HepG2 (cell line): ENCODE measurements around the gene PPM1M. TPM values are rescaled to one million over a fixed set of nuclear protein-coding genes. Genes with fewer than 3 reads are reported as not detected.

ENCODE experiments used
- FOXA1 ChIP-seq, 2 experiments: fragments of 450-650 bp in 1 of 2; sonication (generic) in 1 of 2; formaldehyde crosslinking in 1 of 2; IDR thresholded peaks; 2 replicates each; pipeline versions ENCODE4 v1.4.0 to v1.6.1; 2016 to 2020; ENCODE audit warnings: missing genetic modification reagents in 1 of 2
- FOXP4 ChIP-seq: sonication (generic); formaldehyde crosslinking; IDR thresholded peaks from 2 replicates; pipeline ENCODE4 v1.4.0; 2020; ENCODE audit warnings: missing genetic modification reagents
- HDAC1 ChIP-seq: sonication (generic); formaldehyde crosslinking; IDR thresholded peaks from 2 replicates; pipeline ENCODE4 v1.5.1; 2020; ENCODE audit warnings: mild to moderate bottlenecking, missing genetic modification reagents
- HMGXB4 ChIP-seq, 2 experiments: sonication (generic) in 1 of 2; formaldehyde crosslinking in 1 of 2; IDR thresholded peaks; 2 replicates each; pipeline versions ENCODE4 v1.4.0 to v1.6.1; 2018 to 2020; ENCODE audit warnings: missing genetic modification reagents in 2 of 2, borderline replicate concordance in 1 of 2, low read depth in 1 of 2, mild to moderate bottlenecking in 1 of 2, missing biosample characterization in 1 of 2
- HOXD1 ChIP-seq: sonication (generic); formaldehyde crosslinking; IDR thresholded peaks from 2 replicates; pipeline ENCODE4 v1.5.0; 2020; ENCODE audit warnings: missing genetic modification reagents
- IRF9 ChIP-seq: sonication (generic); formaldehyde crosslinking; IDR thresholded peaks from 2 replicates; pipeline ENCODE4 v1.8.0; 2022; ENCODE audit warnings: missing genetic modification reagents, mild to moderate bottlenecking, borderline replicate concordance
- KMT2A ChIP-seq: sonication (generic); formaldehyde crosslinking; IDR thresholded peaks from 2 replicates; pipeline ENCODE4 v1.4.0; 2020; ENCODE audit warnings: missing genetic modification reagents
- MBNL3 ChIP-seq: fragments of 250-450 bp; sonication (Bioruptor Pico); conservative IDR thresholded peaks from 2 replicates; pipeline ENCODE4 v1.8.0; 2022; ENCODE audit warnings: mild to moderate bottlenecking, inconsistent platforms
- PATZ1 ChIP-seq: sonication (generic); formaldehyde crosslinking; IDR thresholded peaks from 2 replicates; pipeline ENCODE4 v1.4.0; 2020; ENCODE audit warnings: missing genetic modification reagents
- RAD21 ChIP-seq: fragments of 450-650 bp; formaldehyde crosslinking; IDR thresholded peaks from 2 replicates; pipeline ENCODE4 v1.5.0; 2020; ENCODE audit warnings: mild to moderate bottlenecking
- TARDBP ChIP-seq: sonication (generic); formaldehyde crosslinking; IDR thresholded peaks from 2 replicates; pipeline ENCODE4 v1.8.0; 2022; ENCODE audit warnings: mild to moderate bottlenecking, missing genetic modification reagents
- TBL1XR1 ChIP-seq: fragments of 150-350 bp; IDR thresholded peaks from 2 replicates; pipeline ENCODE4 v1.6.1; 2014; ENCODE audit warnings: borderline replicate concordance, low read length; ENCODE audit not compliant: partially characterized antibody
- TCF7L2 ChIP-seq: IDR thresholded peaks from 2 replicates; pipeline ENCODE4 v1.6.1; 2011; ENCODE audit warnings: mild to moderate bottlenecking, low read depth, low read length, moderate library complexity
- ZFY ChIP-seq: sonication (generic); formaldehyde crosslinking; IDR thresholded peaks from 2 replicates; pipeline ENCODE4 v1.4.0; 2020; ENCODE audit warnings: missing genetic modification reagents
- ZNF710 ChIP-seq: sonication (generic); formaldehyde crosslinking; IDR thresholded peaks from 2 replicates; pipeline ENCODE4 v1.5.0; 2020; ENCODE audit warnings: mild to moderate bottlenecking, missing genetic modification reagents, borderline replicate concordance
- ZNF800 ChIP-seq: sonication (generic); formaldehyde crosslinking; IDR thresholded peaks from 2 replicates; pipeline ENCODE4 v1.4.0; 2020; ENCODE audit warnings: missing genetic modification reagents
- ZNF83 ChIP-seq: sonication (generic); formaldehyde crosslinking; IDR thresholded peaks from 2 replicates; pipeline ENCODE4 v1.4.0; 2020; ENCODE audit warnings: missing genetic modification reagents, mild to moderate bottlenecking, borderline replicate concordance
- polyA plus RNA-seq, 8 experiments: library from polyadenylated mRNA; depleted of rRNA in 3 of 8; stranded (reverse) in 7 of 8; unstranded in 1 of 8; fragments of >200 nt; fragmentation: Illumina TruSeq in 4 of 8; extraction: Trizol in 4 of 8; gene quantifications; 2 replicates each; pipeline versions ENCODE4 v1.2.1 to v1.2.3, GENCODE V29; 2011 to 2016; ENCODE audit warnings: low read depth in 4 of 8, missing spikeins in 1 of 8, mixed read lengths in 1 of 8; ENCODE audit not compliant: insufficient read depth in 1 of 8
- total RNA-seq, 5 experiments: library from RNA; depleted of rRNA; stranded (reverse); fragments of >200 nt; fragmentation: Illumina TruSeq; extraction: Trizol; gene quantifications; 2 replicates each; pipeline ENCODE4 v1.2.3, GENCODE V29; 2016; ENCODE audit warnings: low read depth in 1 of 5

The PPM1M gene
- total and polyA plus RNA-seq, 2 of the 13 experiments (the other 11 are each of a cell fraction or from before 2014, with no cell fraction given): 2.5 to 5.9 TPM

- 0 out of 2 replicates have a peak, but pooled peaks have one; percentile 41 for TF ChIP-seq ZNF710 (CRISPR knock-in tag)
- TF ChIP-seq MBNL3 (CRISPR knock-in tag): no peak
- TF ChIP-seq FOXA1 (IDR thresholded peaks at IDR 0.05): no peak
- TF ChIP-seq FOXA1 (CRISPR knock-in tag; IDR thresholded peaks at IDR 0.05): peak; percentile 13; the same call in 1 of the 2 replicates
- no peak for TF ChIP-seq TCF7L2
- TF ChIP-seq HOXD1 (CRISPR knock-in tag): peak; percentile 87
- no peak for TF ChIP-seq HDAC1 (CRISPR knock-in tag)
- TF ChIP-seq RAD21 (CRISPR knock-in tag): peak; percentile 9; the same call in 1 of the 2 replicates
- peak; percentile 61; the same call in 1 of the 2 replicates for TF ChIP-seq FOXP4
- 0 out of 2 replicates have a peak, but pooled peaks have one; percentile 69 for TF ChIP-seq ZNF83 (CRISPR knock-in tag)
- TF ChIP-seq HMGXB4 (CRISPR knock-in tag; IDR thresholded peaks at IDR 0.05; ENCODE audit: borderline replicate concordance in 1 of 2, low read depth in 1 of 2): peak in 1 of 2 experiments; percentile 59; a peak in 2 of 4 replicates
- TF ChIP-seq IRF9 (CRISPR knock-in tag): 0 out of 2 replicates have a peak, but pooled peaks have one; percentile 59
- TF ChIP-seq PATZ1: peak; percentile 92
- peak; percentile 56; the same call in 1 of the 2 replicates for TF ChIP-seq ZNF800
- peak; percentile 79 for TF ChIP-seq ZFY (CRISPR knock-in tag)
- TF ChIP-seq TARDBP (CRISPR knock-in tag): no peak
- peak; percentile 65; the same call in 1 of the 2 replicates for TF ChIP-seq KMT2A (CRISPR knock-in tag)
- no peak for TF ChIP-seq TBL1XR1
Observed at GRCh38 chr3:52278510-52279069, 33.0 kb downstream of the PPM1M start, which contains the start of gene WDR82 (continued).
